HEK293 (cell line): ENCODE measurements around the gene IDH1.
A peak's percentile ranks its signal among the peaks of the same experiment; 100 is the strongest.

Experiments
- CTCF ChIA-PET: fragments of 350-600 bp; formaldehyde crosslinking; extraction: SDS; loops from one replicate; lab custom pipeline; 2021; ENCODE audit warnings: antibody characterized with exemption; lab: Yijun Ruan, JAX
- POLR2A ChIA-PET: fragments of 300-600 bp; formaldehyde crosslinking; extraction: SDS; loops from one replicate; lab custom pipeline; 2020; ENCODE audit warnings: antibody characterized with exemption, inconsistent platforms; lab: Yijun Ruan, JAX
- H3K27ac ChIP-seq: fragments of 200-500 bp; sonication (Bioruptor generic); 2 replicates; pipeline ENCODE4 v1.5.1; 2014; ENCODE audit warnings: low read depth, low read length, control low read depth, inconsistent platforms; ENCODE audit errors: extremely low read depth
- H3K36me3 ChIP-seq, 2 experiments: fragments of 200-500 bp in 1 of 2; sonication (Bioruptor generic) in 1 of 2; 1 replicate in 1 of 2; 2 replicates in 1 of 2; pipeline ENCODE4 v1.5.1; 2014 to 2017; ENCODE audit warnings: inconsistent platforms in 2 of 2, low read length in 2 of 2; ENCODE audit not compliant: control insufficient read depth in 2 of 2, insufficient read depth in 1 of 2
- H3K4me1 ChIP-seq: fragments of 200-500 bp; sonication (Bioruptor generic); 2 replicates; pipeline ENCODE4 v1.5.1; 2014; ENCODE audit warnings: mild to moderate bottlenecking, low read length, inconsistent platforms; ENCODE audit not compliant: control insufficient read depth, insufficient read depth
- H3K4me3 ChIP-seq: 2 replicates; pipeline ENCODE4 v1.5.1; 2011; ENCODE audit warnings: low read depth, mild to moderate bottlenecking, control low read depth, low read length, moderate library complexity
- H3K9me3 ChIP-seq: fragments of 200-500 bp; sonication (Bioruptor generic); 2 replicates; pipeline ENCODE4 v1.5.1; 2014; ENCODE audit warnings: low read depth, low read length, inconsistent platforms; ENCODE audit not compliant: control insufficient read depth, insufficient read depth
- FEZF1 ChIP-seq: fragments of 450-650 bp; formaldehyde crosslinking; IDR thresholded peaks from 2 replicates; pipeline ENCODE4 v1.5.1; 2016; ENCODE audit warnings: missing biosample characterization, missing genetic modification characterization
- GLIS1 ChIP-seq: fragments of 450-650 bp; formaldehyde crosslinking; IDR thresholded peaks from 2 replicates; pipeline ENCODE4 v1.5.1; 2016; ENCODE audit warnings: missing biosample characterization, missing genetic modification characterization
- HOXC10 ChIP-seq: sonication (generic); formaldehyde crosslinking; IDR thresholded peaks from 2 replicates; pipeline ENCODE4 v1.8.1; 2023; ENCODE audit warnings: mild to moderate bottlenecking, missing genetic modification reagents
- MZF1 ChIP-seq: fragments of 450-650 bp; formaldehyde crosslinking; IDR thresholded peaks from 2 replicates; pipeline ENCODE4 v1.5.1; 2017; ENCODE audit warnings: missing biosample characterization, missing genetic modification characterization, borderline replicate concordance
- SP3 ChIP-seq: fragments of 450-650 bp; formaldehyde crosslinking; IDR thresholded peaks from 2 replicates; pipeline ENCODE4 v1.5.1; 2016; ENCODE audit warnings: missing biosample characterization, missing genetic modification characterization
- WT1 ChIP-seq: fragments of 450-650 bp; formaldehyde crosslinking; IDR thresholded peaks from 2 replicates; pipeline ENCODE4 v1.5.1; 2016; ENCODE audit warnings: missing biosample characterization, missing genetic modification characterization
- ZBTB1 ChIP-seq: fragments of 450-650 bp; formaldehyde crosslinking; IDR thresholded peaks from 2 replicates; pipeline ENCODE4 v1.5.1; 2016; ENCODE audit warnings: missing biosample characterization, missing genetic modification characterization
- ZBTB48 ChIP-seq: fragments of 450-650 bp; formaldehyde crosslinking; IDR thresholded peaks from 2 replicates; pipeline ENCODE4 v1.5.1; 2016; ENCODE audit warnings: missing biosample characterization, missing genetic modification characterization
- ZBTB8A ChIP-seq: fragments of 450-650 bp; formaldehyde crosslinking; IDR thresholded peaks from 2 replicates; pipeline ENCODE4 v1.5.1; 2016; ENCODE audit warnings: missing biosample characterization, missing genetic modification characterization
- ZFP69B ChIP-seq: fragments of 450-650 bp; formaldehyde crosslinking; IDR thresholded peaks from 2 replicates; pipeline ENCODE4 v1.5.1; 2016; ENCODE audit warnings: missing biosample characterization, missing genetic modification characterization
- ZNF175 ChIP-seq: fragments of 450-650 bp; formaldehyde crosslinking; IDR thresholded peaks from 2 replicates; pipeline ENCODE4 v1.5.1; 2016; ENCODE audit warnings: missing biosample characterization, missing genetic modification characterization
- ZNF19 ChIP-seq: fragments of 450-650 bp; formaldehyde crosslinking; IDR thresholded peaks from 2 replicates; pipeline ENCODE4; 2016; ENCODE audit warnings: missing biosample characterization, missing genetic modification characterization, low read depth
- ZNF335 ChIP-seq: fragments of 450-650 bp; formaldehyde crosslinking; conservative IDR thresholded peaks from 2 replicates; pipeline ENCODE4 v1.5.1; 2016; ENCODE audit warnings: missing biosample characterization, missing genetic modification characterization
- ZNF701 ChIP-seq: fragments of 450-650 bp; formaldehyde crosslinking; IDR thresholded peaks from 2 replicates; pipeline ENCODE4 v1.5.1; 2016; ENCODE audit warnings: missing biosample characterization, missing genetic modification characterization
- ZNF768 ChIP-seq: fragments of 450-650 bp; formaldehyde crosslinking; IDR thresholded peaks from 2 replicates; pipeline ENCODE4 v1.5.1; 2018; ENCODE audit warnings: missing biosample characterization, mild to moderate bottlenecking, missing genetic modification characterization
- ZNF785 ChIP-seq: fragments of 450-650 bp; formaldehyde crosslinking; IDR thresholded peaks from 2 replicates; pipeline ENCODE4 v1.5.1; 2016; ENCODE audit warnings: missing biosample characterization, missing genetic modification characterization
- ZSCAN30 ChIP-seq: fragments of 450-650 bp; IDR thresholded peaks from 2 replicates; pipeline ENCODE4 v1.5.1; 2018; ENCODE audit warnings: missing biosample characterization, mild to moderate bottlenecking, missing genetic modification characterization, moderate library complexity
- ZXDB ChIP-seq: fragments of 450-650 bp; formaldehyde crosslinking; IDR thresholded peaks from 2 replicates; pipeline ENCODE4 v1.5.1; 2016; ENCODE audit warnings: missing biosample characterization, missing genetic modification characterization
- TF ChIP-seq, protein P1 (sequence below): fragments of 450-650 bp; formaldehyde crosslinking; IDR thresholded peaks from 2 replicates; pipeline ENCODE4 v1.5.1; 2016; ENCODE audit warnings: missing biosample characterization, missing genetic modification characterization
- TF ChIP-seq, protein P2 (sequence below): fragments of 450-650 bp; formaldehyde crosslinking; IDR thresholded peaks from 2 replicates; pipeline ENCODE4 v1.5.1; 2016; ENCODE audit warnings: missing biosample characterization, missing genetic modification characterization
- TF ChIP-seq, protein P3 (sequence below): fragments of 450-650 bp; formaldehyde crosslinking; conservative IDR thresholded peaks from 2 replicates; pipeline ENCODE4 v1.5.1; 2016; ENCODE audit warnings: low read depth, missing biosample characterization, missing genetic modification characterization
- TF ChIP-seq, protein P4 (sequence below): fragments of 450-650 bp; formaldehyde crosslinking; IDR thresholded peaks from 2 replicates; pipeline ENCODE4 v1.5.1; 2016; ENCODE audit warnings: missing biosample characterization, missing genetic modification characterization

The IDH1 gene

DNA sequence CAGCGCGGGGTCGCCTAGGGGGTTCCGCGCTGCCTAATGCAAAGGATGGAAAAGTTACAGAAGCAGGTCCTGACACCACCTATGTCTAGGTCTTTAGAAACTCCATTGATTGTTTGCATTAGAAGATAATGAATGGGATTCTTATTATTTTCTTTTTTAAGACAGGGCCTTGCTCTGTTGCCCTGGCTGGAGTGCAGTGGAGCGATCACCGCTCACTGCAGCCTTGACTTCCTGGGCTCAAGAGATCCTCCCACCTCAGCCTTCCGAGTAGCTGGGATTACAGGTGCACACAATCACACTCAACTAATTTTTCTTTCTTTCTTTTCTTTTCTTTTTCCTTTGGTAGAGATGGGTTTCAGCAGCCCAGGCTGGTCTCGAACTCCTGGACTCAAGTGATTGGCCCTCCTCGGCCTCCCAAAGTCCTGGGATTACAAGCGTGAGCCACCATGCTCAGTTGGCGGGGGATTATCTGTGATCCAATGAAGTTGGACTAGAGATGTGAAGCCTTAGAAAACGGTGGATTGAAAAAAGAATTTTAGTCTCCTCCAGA, 761 bp upstream of the IDH1 start (continued):
- TF ChIP-seq, protein P1, sequence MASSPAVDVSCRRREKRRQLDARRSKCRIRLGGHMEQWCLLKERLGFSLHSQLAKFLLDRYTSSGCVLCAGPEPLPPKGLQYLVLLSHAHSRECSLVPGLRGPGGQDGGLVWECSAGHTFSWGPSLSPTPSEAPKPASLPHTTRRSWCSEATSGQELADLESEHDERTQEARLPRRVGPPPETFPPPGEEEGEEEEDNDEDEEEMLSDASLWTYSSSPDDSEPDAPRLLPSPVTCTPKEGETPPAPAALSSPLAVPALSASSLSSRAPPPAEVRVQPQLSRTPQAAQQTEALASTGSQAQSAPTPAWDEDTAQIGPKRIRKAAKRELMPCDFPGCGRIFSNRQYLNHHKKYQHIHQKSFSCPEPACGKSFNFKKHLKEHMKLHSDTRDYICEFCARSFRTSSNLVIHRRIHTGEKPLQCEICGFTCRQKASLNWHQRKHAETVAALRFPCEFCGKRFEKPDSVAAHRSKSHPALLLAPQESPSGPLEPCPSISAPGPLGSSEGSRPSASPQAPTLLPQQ (tag by site-specific recombination), result no peak
- TF ChIP-seq SP3 (no peak), HOXC10 (no peak)

DNA sequence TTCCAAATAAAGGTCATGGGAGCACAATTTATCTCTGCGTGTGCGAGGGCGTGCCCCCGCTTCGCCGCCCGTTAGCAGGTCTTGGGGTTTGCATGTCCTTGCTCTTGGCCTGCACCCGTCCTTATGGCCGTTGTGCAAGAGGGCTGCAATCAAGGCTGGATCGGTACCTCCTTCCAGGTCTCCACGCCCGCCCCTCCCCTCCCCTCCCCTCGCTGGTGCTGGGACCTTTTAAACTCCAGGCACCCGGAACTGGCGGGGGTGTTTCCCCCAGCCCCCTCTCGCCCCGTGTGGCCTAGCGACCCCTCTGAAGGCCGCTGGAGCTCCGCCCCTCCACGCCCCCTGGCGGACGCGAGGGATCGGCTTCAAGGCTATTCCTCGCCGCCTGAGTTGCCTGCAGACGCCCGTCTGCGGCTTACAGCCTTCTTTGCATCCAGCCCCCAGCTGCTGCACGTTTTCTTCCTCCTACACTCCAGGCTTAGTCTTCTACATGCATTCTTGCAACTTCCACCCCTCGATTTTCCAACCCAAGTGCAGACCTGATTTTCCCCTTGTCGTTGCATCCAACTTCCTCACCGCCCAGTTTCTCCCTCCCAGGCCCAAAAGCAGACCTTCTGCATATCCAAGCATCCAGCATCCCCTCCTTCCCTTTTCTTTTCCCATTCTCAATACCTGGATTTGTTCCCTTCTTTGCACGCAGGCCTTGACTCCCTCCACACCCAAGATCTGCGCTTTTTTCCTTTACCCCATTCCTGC, 577 bp downstream of the IDH1 start:
- no peaks in the 10 kb centered on the region for H3K9me3 ChIP-seq
- peaks cover 11 to 35% of the 10 kb centered on the region in 2 experiments for H3K36me3 ChIP-seq
- H3K4me3 ChIP-seq, result peak overlapping the region; percentile 82
- peak overlapping the region; percentile 83 for H3K27ac ChIP-seq
- H3K4me1 ChIP-seq, result 0 out of 2 replicates have a peak, but pooled peaks cover 2% of the 10 kb centered on the region
- POLR2A ChIA-PET, result interaction anchor here (0.6 to 2.9 kb wide), 8 partner anchors 11 to 543 kb away, joined by 3 to 41 read pairs (median 6); partner anchors contain the start of genes CCNYL1 and PIKFYVE
- CTCF ChIA-PET, result interaction anchor here (0.6 to 5.2 kb wide), 17 partner anchors 11 to 1107 kb away, joined by 3 to 53 read pairs (median 3); partner anchors contain the start of gene PIKFYVE
- no peak for TF ChIP-seq ZBTB1 (tag by site-specific recombination)
- peak; percentile 83 for TF ChIP-seq ZSCAN30 (tag by site-specific recombination)
- TF ChIP-seq, protein P2, sequence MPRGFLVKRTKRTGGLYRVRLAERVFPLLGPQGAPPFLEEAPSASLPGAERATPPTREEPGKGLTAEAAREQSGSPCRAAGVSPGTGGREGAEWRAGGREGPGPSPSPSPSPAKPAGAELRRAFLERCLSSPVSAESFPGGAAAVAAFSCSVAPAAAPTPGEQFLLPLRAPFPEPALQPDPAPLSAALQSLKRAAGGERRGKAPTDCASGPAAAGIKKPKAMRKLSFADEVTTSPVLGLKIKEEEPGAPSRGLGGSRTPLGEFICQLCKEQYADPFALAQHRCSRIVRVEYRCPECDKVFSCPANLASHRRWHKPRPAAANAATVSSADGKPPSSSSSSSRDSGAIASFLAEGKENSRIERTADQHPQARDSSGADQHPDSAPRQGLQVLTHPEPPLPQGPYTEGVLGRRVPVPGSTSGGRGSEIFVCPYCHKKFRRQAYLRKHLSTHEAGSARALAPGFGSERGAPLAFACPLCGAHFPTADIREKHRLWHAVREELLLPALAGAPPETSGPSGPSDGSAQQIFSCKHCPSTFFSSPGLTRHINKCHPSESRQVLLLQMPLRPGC (tag by site-specific recombination), result no peak
- TF ChIP-seq ZBTB8A (tag by site-specific recombination), result peak; percentile 97
- TF ChIP-seq WT1 (tag by site-specific recombination), result no peak
- TF ChIP-seq ZNF701 (tag by site-specific recombination), result no peak
- TF ChIP-seq, protein P1 (tag by site-specific recombination), result peak; percentile 8; the same call in 1 of the 2 replicates
- TF ChIP-seq GLIS1 (tag by site-specific recombination), result peak; percentile 62
- TF ChIP-seq ZNF785 (tag by site-specific recombination), result no peak
- no peak for TF ChIP-seq MZF1
- no peak for TF ChIP-seq ZNF19 (tag by site-specific recombination)
- peak; percentile 73 for TF ChIP-seq ZNF335
- no peak for TF ChIP-seq FEZF1 (tag by site-specific recombination)
- TF ChIP-seq, protein P3, sequence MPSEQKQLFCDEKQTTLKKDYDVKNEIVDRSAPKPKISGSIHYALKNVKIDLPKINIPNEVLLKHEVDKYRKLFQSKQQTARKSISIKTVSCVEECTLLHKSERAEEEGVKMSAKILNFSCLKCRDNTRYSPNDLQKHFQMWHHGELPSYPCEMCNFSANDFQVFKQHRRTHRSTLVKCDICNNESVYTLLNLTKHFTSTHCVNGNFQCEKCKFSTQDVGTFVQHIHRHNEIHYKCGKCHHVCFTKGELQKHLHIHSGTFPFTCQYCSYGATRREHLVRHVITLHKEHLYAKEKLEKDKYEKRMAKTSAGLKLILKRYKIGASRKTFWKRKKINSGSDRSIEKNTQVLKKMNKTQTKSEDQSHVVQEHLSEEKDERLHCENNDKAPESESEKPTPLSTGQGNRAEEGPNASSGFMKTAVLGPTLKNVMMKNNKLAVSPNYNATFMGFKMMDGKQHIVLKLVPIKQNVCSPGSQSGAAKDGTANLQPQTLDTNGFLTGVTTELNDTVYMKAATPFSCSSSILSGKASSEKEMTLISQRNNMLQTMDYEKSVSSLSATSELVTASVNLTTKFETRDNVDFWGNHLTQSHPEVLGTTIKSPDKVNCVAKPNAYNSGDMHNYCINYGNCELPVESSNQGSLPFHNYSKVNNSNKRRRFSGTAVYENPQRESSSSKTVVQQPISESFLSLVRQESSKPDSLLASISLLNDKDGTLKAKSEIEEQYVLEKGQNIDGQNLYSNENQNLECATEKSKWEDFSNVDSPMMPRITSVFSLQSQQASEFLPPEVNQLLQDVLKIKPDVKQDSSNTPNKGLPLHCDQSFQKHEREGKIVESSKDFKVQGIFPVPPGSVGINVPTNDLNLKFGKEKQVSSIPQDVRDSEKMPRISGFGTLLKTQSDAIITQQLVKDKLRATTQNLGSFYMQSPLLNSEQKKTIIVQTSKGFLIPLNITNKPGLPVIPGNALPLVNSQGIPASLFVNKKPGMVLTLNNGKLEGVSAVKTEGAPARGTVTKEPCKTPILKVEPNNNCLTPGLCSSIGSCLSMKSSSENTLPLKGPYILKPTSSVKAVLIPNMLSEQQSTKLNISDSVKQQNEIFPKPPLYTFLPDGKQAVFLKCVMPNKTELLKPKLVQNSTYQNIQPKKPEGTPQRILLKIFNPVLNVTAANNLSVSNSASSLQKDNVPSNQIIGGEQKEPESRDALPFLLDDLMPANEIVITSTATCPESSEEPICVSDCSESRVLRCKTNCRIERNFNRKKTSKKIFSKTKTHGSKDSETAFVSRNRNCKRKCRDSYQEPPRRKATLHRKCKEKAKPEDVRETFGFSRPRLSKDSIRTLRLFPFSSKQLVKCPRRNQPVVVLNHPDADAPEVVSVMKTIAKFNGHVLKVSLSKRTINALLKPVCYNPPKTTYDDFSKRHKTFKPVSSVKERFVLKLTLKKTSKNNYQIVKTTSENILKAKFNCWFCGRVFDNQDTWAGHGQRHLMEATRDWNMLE (tag by site-specific recombination), result no peak
- peak; percentile 33; the same call in 1 of the 2 replicates for TF ChIP-seq ZXDB (tag by site-specific recombination)
- TF ChIP-seq ZNF175 (tag by site-specific recombination), result no peak
- peak; percentile 67; the same call in 1 of the 2 replicates for TF ChIP-seq ZBTB48 (tag by site-specific recombination)
- TF ChIP-seq ZNF768, result no peak
- TF ChIP-seq ZFP69B, result no peak
- TF ChIP-seq, protein P4, sequence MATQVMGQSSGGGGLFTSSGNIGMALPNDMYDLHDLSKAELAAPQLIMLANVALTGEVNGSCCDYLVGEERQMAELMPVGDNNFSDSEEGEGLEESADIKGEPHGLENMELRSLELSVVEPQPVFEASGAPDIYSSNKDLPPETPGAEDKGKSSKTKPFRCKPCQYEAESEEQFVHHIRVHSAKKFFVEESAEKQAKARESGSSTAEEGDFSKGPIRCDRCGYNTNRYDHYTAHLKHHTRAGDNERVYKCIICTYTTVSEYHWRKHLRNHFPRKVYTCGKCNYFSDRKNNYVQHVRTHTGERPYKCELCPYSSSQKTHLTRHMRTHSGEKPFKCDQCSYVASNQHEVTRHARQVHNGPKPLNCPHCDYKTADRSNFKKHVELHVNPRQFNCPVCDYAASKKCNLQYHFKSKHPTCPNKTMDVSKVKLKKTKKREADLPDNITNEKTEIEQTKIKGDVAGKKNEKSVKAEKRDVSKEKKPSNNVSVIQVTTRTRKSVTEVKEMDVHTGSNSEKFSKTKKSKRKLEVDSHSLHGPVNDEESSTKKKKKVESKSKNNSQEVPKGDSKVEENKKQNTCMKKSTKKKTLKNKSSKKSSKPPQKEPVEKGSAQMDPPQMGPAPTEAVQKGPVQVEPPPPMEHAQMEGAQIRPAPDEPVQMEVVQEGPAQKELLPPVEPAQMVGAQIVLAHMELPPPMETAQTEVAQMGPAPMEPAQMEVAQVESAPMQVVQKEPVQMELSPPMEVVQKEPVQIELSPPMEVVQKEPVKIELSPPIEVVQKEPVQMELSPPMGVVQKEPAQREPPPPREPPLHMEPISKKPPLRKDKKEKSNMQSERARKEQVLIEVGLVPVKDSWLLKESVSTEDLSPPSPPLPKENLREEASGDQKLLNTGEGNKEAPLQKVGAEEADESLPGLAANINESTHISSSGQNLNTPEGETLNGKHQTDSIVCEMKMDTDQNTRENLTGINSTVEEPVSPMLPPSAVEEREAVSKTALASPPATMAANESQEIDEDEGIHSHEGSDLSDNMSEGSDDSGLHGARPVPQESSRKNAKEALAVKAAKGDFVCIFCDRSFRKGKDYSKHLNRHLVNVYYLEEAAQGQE, result no peak
